ENCODE measurements around the gene D2HGDH. TPM values are rescaled to one million over a fixed set of nuclear protein-coding genes. Genes with fewer than 3 reads are reported as not detected.
"Not testable (repeated sequence)": the region's sequence is repeated elsewhere in the genome, so short reads cannot be mapped to it uniquely, and the experiment has no call there.

Gene D2HGDH
- total RNA-seq, 1 donor from 2014 or later = 19.2 TPM

- ATAC-seq = no peak
- no peak for DNase-seq
- intact Hi-C loops (cut with micrococcal nuclease) = no loop called here
These were observed 42.8 kb downstream of the D2HGDH start for GRCh38 chr2:241777170-241777685.

- peak; percentile 18 for DNase-seq
- intact Hi-C loops (cut with micrococcal nuclease) = no loop called here
- ATAC-seq = no peak
These were observed 43.5 kb downstream of the D2HGDH start for GRCh38 chr2:241777686-241778627.

DNA sequence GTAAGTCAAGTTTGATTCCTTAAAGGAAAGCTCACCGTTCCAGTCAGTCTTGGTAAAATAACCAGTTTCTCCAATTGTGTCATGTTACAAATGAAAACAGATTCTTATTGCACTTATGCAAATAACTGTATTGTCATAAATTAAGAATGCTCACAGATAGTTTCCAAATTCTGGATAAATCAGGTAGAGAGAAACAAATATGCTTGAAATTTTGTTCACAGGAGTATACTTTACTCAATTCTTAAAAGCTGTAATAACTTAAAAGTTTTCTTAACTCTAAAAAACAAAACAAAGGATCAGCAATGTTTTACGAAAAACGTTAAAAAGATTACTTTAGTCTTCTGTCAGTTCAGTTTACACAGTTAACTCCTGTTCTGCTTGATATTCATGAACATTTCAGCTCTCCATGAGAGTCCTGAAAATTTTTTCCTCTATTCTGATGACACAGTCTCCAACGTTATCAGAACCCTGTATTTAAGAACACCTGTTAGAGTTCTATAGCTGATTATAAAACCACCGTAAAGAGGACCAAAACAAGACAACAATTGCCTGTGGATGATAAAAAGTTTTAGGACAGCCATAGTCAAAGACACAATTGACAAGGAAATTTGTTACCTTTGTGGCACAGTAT is 46.6 kb downstream of the D2HGDH start:
- ATAC-seq = no peak
- intact Hi-C loops (cut with micrococcal nuclease) = no loop called here
- no peak for DNase-seq

DNA sequence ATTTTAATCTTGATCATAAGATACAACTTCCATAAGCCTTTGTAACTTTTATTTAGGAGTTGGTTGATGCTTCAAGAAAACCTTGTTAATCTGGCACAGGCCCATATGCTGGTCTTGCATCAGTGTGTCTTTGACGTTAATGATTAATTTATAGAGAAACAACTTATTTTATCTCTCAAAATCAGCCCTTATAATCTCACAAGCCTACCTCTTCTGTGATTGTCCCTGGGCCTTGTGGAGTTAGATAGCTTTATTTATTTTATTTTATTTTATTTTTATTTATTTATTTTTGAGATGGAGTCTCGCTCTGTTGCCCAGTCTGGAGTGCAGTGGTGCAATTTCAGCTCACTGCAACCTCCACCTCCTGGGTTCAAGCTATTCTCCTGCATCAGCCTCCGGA is 47.6 kb downstream of the D2HGDH start:
- intact Hi-C loops (cut with micrococcal nuclease); ATAC-seq; DNase-seq: not testable (repeated sequence)

- ATAC-seq = no peak
- no peak for DNase-seq
- intact Hi-C loops (cut with micrococcal nuclease) = no loop called here
These were observed 53.7 kb downstream of the D2HGDH start for GRCh38 chr2:241788135-241788534.

GRCh38 chr2:241788572-241788971 is 54.1 kb downstream of the D2HGDH start:
- ATAC-seq = no peak
- intact Hi-C loops (cut with micrococcal nuclease) = no loop called here
- no peak for DNase-seq

GRCh38 chr2:241791385-241791784 is 57.0 kb downstream of the D2HGDH start:
- intact Hi-C loops (cut with micrococcal nuclease); ATAC-seq: not testable (repeated sequence)

GRCh38 chr2:241793385-241793784 is 59.0 kb downstream of the D2HGDH start:
- no peak for DNase-seq
- intact Hi-C loops (cut with micrococcal nuclease) = no loop called here

More at GRCh38 chr2:241791385-241791784, 57.0 kb downstream of the D2HGDH start:
- not testable (repeated sequence) for DNase-seq

DNA sequence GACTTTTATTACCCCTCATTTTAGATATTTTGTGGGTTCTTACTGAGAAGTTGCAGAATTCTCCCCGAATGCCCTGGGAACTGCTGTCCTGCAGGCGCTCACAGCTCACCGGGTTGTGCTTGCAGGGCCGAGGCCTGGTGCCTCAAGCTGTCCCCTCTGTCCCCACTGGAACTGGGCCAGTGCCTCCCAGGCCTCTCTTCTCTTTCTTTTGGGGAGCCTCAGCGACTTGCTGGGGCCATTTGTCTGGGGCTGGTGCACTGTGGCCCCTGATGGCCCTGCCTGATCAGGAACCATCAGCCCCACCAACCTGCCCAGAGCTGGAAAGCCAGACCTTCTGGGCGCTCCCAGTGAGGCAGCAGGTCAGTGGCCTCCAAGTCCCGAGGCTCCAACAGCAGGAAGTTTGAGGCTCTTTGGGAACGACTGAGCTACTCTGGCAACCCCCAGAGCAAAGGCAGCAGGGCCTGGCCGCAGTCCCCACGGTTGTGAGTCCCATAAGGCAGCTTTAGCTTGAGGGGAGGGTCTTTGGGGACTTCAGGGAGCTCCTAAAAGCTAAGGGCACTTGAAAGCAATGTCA is 59.9 kb downstream of the D2HGDH start:
- DNase-seq = peak; percentile 22
- no peak for ATAC-seq
- intact Hi-C loops (cut with micrococcal nuclease) = no loop called here

More at GRCh38 chr2:241793385-241793784, 59.0 kb downstream of the D2HGDH start:
- no peak for ATAC-seq

GRCh38 chr2:241795021-241795999 is 60.9 kb downstream of the D2HGDH start:
- no peak for DNase-seq
- ATAC-seq = no peak
- intact Hi-C loops (cut with micrococcal nuclease) = no loop called here

DNA sequence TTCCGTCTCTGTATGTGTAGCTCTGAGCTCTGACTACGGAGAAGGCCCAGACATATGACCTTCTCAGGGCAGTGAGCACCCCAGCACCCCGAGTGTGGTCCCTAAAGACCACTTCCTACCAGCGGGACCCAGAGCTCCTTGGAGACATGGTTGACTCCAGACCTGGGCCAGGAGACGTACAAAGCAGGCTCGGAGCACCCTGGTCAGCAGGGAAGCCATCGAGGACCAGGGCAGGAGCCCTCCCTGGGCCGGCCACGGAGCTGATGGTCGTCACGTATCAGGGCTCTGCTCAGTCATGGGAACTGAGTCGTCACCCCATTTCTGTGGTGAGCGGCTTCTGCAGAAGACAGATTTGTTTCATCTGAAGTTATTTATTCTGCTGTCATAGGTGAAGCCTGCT is 61.8 kb downstream of the D2HGDH start:
- DNase-seq = no peak
- no peak for ATAC-seq
- intact Hi-C loops (cut with micrococcal nuclease) = no loop called here

- intact Hi-C loops (cut with micrococcal nuclease) = no loop called here
- ATAC-seq (no peak), DNase-seq (peak; percentile 20)
These were observed 62.2 kb downstream of the D2HGDH start for GRCh38 chr2:241796610-241797138.

GRCh38 chr2:241797441-241798080 is 63.1 kb downstream of the D2HGDH start:
- peak; percentile 17 for DNase-seq
- ATAC-seq = no peak
- intact Hi-C loops (cut with micrococcal nuclease) = no loop called here

GRCh38 chr2:241798081-241798630 is 63.7 kb downstream of the D2HGDH start:
- ATAC-seq = no peak
- peak; percentile 19 for DNase-seq
- intact Hi-C loops (cut with micrococcal nuclease) = no loop called here

- intact Hi-C loops (cut with micrococcal nuclease) = no loop called here
- DNase-seq (peak; percentile 19), ATAC-seq (no peak)
These were observed 64.4 kb downstream of the D2HGDH start for GRCh38 chr2:241798631-241799521.

GRCh38 chr2:241799522-241800197 is 65.2 kb downstream of the D2HGDH start:
- DNase-seq = no peak
- intact Hi-C loops (cut with micrococcal nuclease) = no loop called here
- ATAC-seq = no peak
